ENCODE results near the gene GPR143. TPM values are rescaled to one million over a fixed set of nuclear protein-coding genes. Genes with fewer than 3 reads are reported as not detected.
A peak's percentile ranks its signal among the peaks of the same experiment; 100 is the strongest.

GPR143 gene
- total and polyA plus RNA-seq, 2 donors, result 1.7 to 2.2 TPM

DNA sequence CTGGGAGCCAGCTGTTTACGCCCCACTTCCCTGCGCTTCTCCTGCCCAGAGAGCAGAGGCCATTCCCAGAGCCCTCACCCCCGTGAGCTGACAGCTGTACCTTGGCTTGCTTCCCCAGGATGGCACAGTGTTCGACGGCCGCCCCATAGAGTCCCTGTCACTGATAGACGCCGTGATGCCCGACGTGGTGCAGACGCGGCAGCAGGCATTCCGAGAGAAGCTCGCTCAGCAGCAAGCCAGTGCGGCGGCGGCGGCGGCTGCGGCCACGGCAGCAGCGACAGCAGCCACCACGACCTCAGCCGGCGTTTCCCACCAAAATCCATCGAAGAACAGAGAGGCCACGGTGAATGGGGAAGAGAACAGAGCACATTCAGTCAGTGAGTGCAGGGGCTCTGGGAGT lies 77.7 kb downstream of the GPR143 start:
- peaks cover 28 to 48% of the 10 kb centered on the region in 2 donors for H3K36me3 ChIP-seq (ENCODE audit: control insufficient read depth in 2 of 2, insufficient read depth in 2 of 2, low read length in 1 of 2)
- no peak overlapping the region for H3K27ac ChIP-seq (ENCODE audit: low read depth in 1 of 2, low read length in 1 of 2)
- WGBS, result 98% methylated on average over 27 of the region's 27 CpGs
- no peak overlapping the region for H3K4me3 ChIP-seq (ENCODE audit: low read length in 2 of 2)
- no peaks in the 10 kb centered on the region for H3K4me1 ChIP-seq (ENCODE audit: control insufficient read depth in 2 of 2, insufficient read depth in 2 of 2, low read length in 2 of 2)
- no peak for DNase-seq (ENCODE audit: low read depth in 6 of 9, low spot score in 9 of 9)
- H3K9me3 ChIP-seq (ENCODE audit: control insufficient read depth in 2 of 2, insufficient read depth in 1 of 2, low read length in 1 of 2), result no peaks in the 10 kb centered on the region
- no peaks in the 10 kb centered on the region for H3K27me3 ChIP-seq (ENCODE audit: control insufficient read depth in 2 of 2, insufficient read depth in 1 of 2, low read length in 1 of 2)

DNA sequence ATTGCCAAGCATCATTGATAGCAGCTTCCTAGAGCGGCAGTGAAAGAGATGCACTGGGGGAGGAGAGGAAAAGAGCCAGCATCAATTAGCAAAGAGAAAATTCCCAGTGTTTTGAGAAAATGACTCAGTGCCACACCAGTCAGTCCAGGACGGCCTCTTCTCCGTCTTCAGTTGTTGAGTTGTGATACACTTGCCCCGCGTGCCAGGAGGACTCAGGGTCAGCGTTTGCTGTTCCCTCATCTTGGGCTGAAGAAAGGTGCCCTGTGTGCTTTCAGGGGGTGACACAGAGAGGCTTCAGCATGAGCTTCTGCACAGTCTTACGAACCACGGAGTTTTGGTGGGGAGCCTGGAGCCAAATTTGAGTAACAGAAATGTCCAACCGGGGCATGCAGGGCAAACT lies 82.3 kb downstream of the GPR143 start:
- Histone ChIP-seq H3K27ac (ENCODE audit: low read depth in 1 of 2, low read length in 1 of 2) (no peak overlapping the region), H3K27me3 (ENCODE audit: control insufficient read depth in 2 of 2, insufficient read depth in 1 of 2, low read length in 1 of 2) (no peaks in the 10 kb centered on the region), H3K36me3 (ENCODE audit: control insufficient read depth in 2 of 2, insufficient read depth in 2 of 2, low read length in 1 of 2) (peaks cover 6 to 22% of the 10 kb centered on the region in 2 donors), H3K4me3 (ENCODE audit: low read length in 2 of 2) (no peak overlapping the region), H3K9me3 (ENCODE audit: control insufficient read depth in 2 of 2, insufficient read depth in 1 of 2, low read length in 1 of 2) (no peaks in the 10 kb centered on the region), H3K4me1 (ENCODE audit: control insufficient read depth in 2 of 2, insufficient read depth in 2 of 2, low read length in 2 of 2) (no peaks in the 10 kb centered on the region)
- WGBS, result 97% methylated on average over 9 of the region's 9 CpGs
- no peak for DNase-seq (ENCODE audit: low read depth in 6 of 9, low spot score in 9 of 9)

DNA sequence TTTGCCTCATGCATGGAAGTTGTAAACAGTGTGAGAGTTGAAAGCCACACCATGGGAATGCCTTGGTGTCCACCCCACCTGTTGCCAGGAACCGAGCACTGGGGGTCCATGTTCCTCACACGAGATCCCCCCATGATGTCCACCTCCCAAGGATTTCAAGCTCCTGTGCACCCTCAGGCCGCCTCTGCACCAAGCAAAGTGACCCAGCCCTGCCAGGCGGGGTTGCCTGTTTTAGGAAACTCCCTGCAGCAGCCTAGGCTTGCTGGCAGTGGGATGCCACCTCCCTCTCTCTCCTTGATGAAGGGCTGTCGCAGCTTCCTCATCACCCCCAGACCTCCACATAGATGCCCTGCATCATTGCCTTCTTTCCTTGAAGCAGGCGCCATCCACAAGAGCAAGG lies 82.8 kb downstream of the GPR143 start:
- no peak for DNase-seq (ENCODE audit: low read depth in 6 of 9, low spot score in 9 of 9)
- no peaks in the 10 kb centered on the region for H3K9me3 ChIP-seq (ENCODE audit: control insufficient read depth in 2 of 2, insufficient read depth in 1 of 2, low read length in 1 of 2)
- H3K27ac ChIP-seq (ENCODE audit: low read depth in 1 of 2, low read length in 1 of 2), result no peak overlapping the region
- H3K27me3 ChIP-seq (ENCODE audit: control insufficient read depth in 2 of 2, insufficient read depth in 1 of 2, low read length in 1 of 2), result no peaks in the 10 kb centered on the region
- 96% methylated on average over 6 of the region's 6 CpGs for WGBS
- no peak overlapping the region for H3K4me3 ChIP-seq (ENCODE audit: low read length in 2 of 2)
- H3K4me1 ChIP-seq (ENCODE audit: control insufficient read depth in 2 of 2, insufficient read depth in 2 of 2, low read length in 2 of 2), result no peaks in the 10 kb centered on the region
- peaks cover 4 to 17% of the 10 kb centered on the region in 2 donors for H3K36me3 ChIP-seq (ENCODE audit: control insufficient read depth in 2 of 2, insufficient read depth in 2 of 2, low read length in 1 of 2)

DNA sequence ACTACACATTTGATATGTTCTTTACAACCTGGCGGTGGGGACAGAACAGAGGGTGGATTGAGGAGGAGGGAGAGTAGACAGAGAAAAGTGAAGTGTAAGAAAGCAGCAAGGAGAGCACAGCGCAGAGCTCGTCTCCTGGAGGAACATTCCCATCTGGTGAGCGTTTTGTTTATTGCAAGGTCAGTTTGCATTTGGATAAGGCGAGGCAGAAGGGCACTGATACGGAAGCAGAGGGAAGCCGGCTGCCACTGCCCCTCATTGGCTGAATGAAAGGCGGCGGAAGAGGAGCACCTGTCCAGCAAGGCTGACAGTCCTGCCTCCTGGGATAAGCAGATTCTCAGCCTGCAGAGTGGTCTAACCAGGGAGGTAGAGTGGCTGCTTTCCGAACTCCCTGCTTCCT lies 83.2 kb downstream of the GPR143 start:
- Histone ChIP-seq H3K4me3 (ENCODE audit: low read length in 2 of 2) (no peak overlapping the region), H3K36me3 (ENCODE audit: control insufficient read depth in 2 of 2, insufficient read depth in 2 of 2, low read length in 1 of 2) (peaks cover 3 to 14% of the 10 kb centered on the region in 2 donors), H3K27me3 (ENCODE audit: control insufficient read depth in 2 of 2, insufficient read depth in 1 of 2, low read length in 1 of 2) (no peaks in the 10 kb centered on the region), H3K9me3 (ENCODE audit: control insufficient read depth in 2 of 2, insufficient read depth in 1 of 2, low read length in 1 of 2) (no peaks in the 10 kb centered on the region), H3K4me1 (ENCODE audit: control insufficient read depth in 2 of 2, insufficient read depth in 2 of 2, low read length in 2 of 2) (no peaks in the 10 kb centered on the region), H3K27ac (ENCODE audit: low read depth in 1 of 2, low read length in 1 of 2) (no peak overlapping the region)
- 95% methylated on average over 10 of the region's 10 CpGs for WGBS
- no peak for DNase-seq (ENCODE audit: low read depth in 6 of 9, low spot score in 9 of 9)

DNA sequence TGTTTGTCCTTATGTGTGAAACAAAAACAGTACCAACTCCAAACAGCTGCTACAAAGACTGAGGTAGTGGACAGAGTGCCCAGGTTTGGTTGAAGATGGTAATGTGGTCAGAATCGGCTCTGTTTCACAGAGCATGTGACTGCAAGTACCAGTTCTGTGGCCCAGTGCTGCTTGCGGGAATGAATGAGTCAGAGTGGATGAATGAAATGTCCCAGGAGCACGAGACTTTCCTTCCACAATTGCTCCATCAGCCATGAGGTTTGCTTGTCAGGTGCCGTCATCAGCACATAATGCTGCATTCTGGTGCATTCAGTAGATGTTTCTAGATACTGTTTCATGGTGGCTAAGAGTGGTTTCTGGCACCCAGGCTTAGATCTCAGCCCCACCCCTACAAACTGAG lies 84.2 kb downstream of the GPR143 start:
- Histone ChIP-seq H3K9me3 (ENCODE audit: control insufficient read depth in 2 of 2, insufficient read depth in 1 of 2, low read length in 1 of 2) (no peaks in the 10 kb centered on the region), H3K27ac (ENCODE audit: low read depth in 1 of 2, low read length in 1 of 2) (no peak overlapping the region), H3K36me3 (ENCODE audit: control insufficient read depth in 2 of 2, insufficient read depth in 2 of 2, low read length in 1 of 2) (peaks cover 0 to 12% of the 10 kb centered on the region in 2 donors), H3K27me3 (ENCODE audit: control insufficient read depth in 2 of 2, insufficient read depth in 1 of 2, low read length in 1 of 2) (no peaks in the 10 kb centered on the region), H3K4me1 (ENCODE audit: control insufficient read depth in 2 of 2, insufficient read depth in 2 of 2, low read length in 2 of 2) (no peaks in the 10 kb centered on the region), H3K4me3 (ENCODE audit: low read length in 2 of 2) (no peak overlapping the region)
- peak in 1 of 9 donors; percentile 5 for DNase-seq (ENCODE audit: low read depth in 6 of 9, low spot score in 9 of 9)
- 91% methylated on average over 4 of the region's 4 CpGs for WGBS

DNA sequence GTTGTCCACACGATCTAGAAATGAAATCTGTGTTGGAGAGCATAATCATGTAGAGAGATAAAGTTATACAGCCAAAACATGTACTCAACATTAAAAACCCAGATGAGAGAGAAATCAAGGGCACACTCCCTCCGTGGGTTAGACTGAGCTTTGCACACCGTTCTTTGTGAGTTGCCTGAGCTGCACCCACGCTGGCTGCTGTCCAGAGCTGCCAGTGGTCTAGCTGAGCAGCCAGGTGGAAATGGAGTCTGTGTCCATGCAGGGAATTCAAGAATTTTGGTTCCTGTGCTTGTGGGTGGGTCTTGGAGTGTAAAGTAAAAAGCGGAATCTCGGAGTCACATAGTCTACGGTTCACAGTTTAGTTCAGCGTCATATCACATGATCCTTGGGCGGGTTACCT lies 84.6 kb downstream of the GPR143 start:
- H3K9me3 ChIP-seq (ENCODE audit: control insufficient read depth in 2 of 2, insufficient read depth in 1 of 2, low read length in 1 of 2), result peaks cover 0 to 4% of the 10 kb centered on the region in 2 donors
- no peaks in the 10 kb centered on the region for H3K27me3 ChIP-seq (ENCODE audit: control insufficient read depth in 2 of 2, insufficient read depth in 1 of 2, low read length in 1 of 2)
- H3K27ac ChIP-seq (ENCODE audit: low read depth in 1 of 2, low read length in 1 of 2), result no peak overlapping the region
- no peaks in the 10 kb centered on the region for H3K4me1 ChIP-seq (ENCODE audit: control insufficient read depth in 2 of 2, insufficient read depth in 2 of 2, low read length in 2 of 2)
- H3K4me3 ChIP-seq (ENCODE audit: low read length in 2 of 2), result no peak overlapping the region
- peaks cover 0 to 12% of the 10 kb centered on the region in 2 donors for H3K36me3 ChIP-seq (ENCODE audit: control insufficient read depth in 2 of 2, insufficient read depth in 2 of 2, low read length in 1 of 2)
- no peak for DNase-seq (ENCODE audit: low read depth in 6 of 9, low spot score in 9 of 9)
- 94% methylated on average over 9 of the region's 9 CpGs for WGBS

DNA sequence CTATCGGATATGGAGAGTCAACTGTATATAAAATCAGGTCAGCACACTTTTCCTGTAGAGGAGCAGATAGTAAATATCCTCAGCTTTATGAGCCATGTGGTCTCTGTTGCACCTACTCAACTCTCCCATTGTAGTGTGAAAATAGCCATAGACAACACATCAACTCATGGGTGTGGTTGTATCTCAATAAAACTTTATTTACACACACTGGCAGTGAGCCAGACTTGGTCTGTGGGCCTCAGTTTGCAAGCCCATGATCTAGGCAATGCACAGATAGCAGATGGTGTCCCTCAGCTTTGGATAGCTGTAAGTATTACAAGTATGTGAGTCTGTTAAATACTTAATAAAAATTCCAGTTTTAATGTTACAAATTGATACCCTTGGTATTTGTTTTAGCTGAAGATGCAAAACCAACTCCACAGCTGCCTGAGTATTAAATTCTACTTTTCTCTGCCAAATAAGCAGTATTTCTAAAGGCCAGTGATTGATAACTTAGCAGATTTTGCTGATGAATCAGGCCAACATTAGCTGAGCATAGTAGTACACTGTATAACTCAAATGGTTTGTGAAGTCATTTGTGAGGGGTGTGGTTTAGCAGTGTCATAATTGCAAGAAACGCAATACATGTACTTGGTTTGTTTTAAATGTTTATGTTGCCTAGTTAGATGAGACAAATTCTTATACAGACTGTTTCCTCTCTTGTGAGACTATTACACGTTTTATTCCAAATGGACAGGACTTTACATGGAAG lies 87.3 kb downstream of the GPR143 start:
- WGBS, result 98% methylated on average over 3 of the region's 3 CpGs
- H3K4me1 ChIP-seq (ENCODE audit: control insufficient read depth in 2 of 2, insufficient read depth in 2 of 2, low read length in 2 of 2), result no peaks in the 10 kb centered on the region
- no peak overlapping the region for H3K4me3 ChIP-seq (ENCODE audit: low read length in 2 of 2)
- DNase-seq (ENCODE audit: low read depth in 6 of 9, low spot score in 9 of 9), result no peak
- peaks cover 0 to 3% of the 10 kb centered on the region in 2 donors for H3K36me3 ChIP-seq (ENCODE audit: control insufficient read depth in 2 of 2, insufficient read depth in 2 of 2, low read length in 1 of 2)
- no peaks in the 10 kb centered on the region for H3K27me3 ChIP-seq (ENCODE audit: control insufficient read depth in 2 of 2, insufficient read depth in 1 of 2, low read length in 1 of 2)
- no peak overlapping the region for H3K27ac ChIP-seq (ENCODE audit: low read depth in 1 of 2, low read length in 1 of 2)
- H3K9me3 ChIP-seq (ENCODE audit: control insufficient read depth in 2 of 2, insufficient read depth in 1 of 2, low read length in 1 of 2), result peaks cover 0 to 8% of the 10 kb centered on the region in 2 donors

DNA sequence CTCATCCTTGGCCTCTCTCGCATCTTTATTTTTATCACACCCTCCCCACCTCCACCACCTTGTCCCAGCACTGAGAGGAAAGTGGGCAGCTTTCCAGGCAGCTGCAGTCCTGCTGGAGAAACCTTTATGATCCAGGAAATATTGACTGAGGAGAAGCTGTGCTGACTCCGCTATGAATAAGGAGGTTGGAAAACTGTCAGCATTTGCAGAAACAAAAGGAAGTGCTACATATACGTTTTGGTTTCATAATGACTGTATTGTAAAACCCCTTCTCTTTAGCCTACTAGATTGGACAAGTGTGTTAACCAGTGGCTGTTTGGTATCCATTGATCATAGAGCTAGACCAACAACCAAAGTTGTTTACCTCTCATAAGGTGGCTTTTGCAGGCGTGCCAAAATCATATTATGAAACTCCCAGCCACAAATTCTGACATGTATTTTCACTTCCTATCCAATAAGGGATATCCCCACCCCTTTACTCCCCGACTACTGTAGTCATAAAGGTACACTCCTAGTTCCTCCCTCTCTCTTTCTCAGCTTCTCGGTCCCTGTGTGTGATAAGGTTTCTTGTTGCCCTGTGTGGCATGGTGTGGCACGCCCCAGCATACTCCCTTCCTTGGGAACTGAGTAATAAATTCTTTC lies 88.4 kb downstream of the GPR143 start:
- 88% methylated on average over 7 of the region's 7 CpGs for WGBS
- DNase-seq (ENCODE audit: low read depth in 6 of 9, low spot score in 9 of 9), result peak in 1 of 9 donors; percentile 19
- no peak overlapping the region for H3K4me3 ChIP-seq (ENCODE audit: low read length in 2 of 2)

DNA sequence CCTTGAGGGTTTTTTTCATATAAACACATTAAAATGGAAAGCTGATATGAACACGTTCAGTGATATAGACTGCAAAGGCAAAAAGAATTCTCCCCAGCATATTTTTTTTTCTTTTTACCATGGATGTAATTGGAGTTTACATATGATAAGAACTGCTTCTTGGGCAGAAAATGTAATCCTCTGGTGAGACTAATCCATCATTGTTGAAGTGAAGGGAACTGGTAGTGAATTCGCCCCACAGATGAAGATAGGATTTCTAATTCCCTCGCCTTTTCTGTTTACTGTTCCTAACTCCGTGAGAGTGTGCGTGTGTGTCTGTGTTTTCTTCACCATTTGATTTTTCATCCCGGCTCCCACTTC lies 88.9 kb downstream of the GPR143 start:
- Histone ChIP-seq H3K27me3 (ENCODE audit: control insufficient read depth in 2 of 2, insufficient read depth in 1 of 2, low read length in 1 of 2) (no peaks in the 10 kb centered on the region), H3K27ac (ENCODE audit: low read depth in 1 of 2, low read length in 1 of 2) (no peak overlapping the region), H3K36me3 (ENCODE audit: control insufficient read depth in 2 of 2, insufficient read depth in 2 of 2, low read length in 1 of 2) (peaks cover 0 to 3% of the 10 kb centered on the region in 2 donors), H3K4me1 (ENCODE audit: control insufficient read depth in 2 of 2, insufficient read depth in 2 of 2, low read length in 2 of 2) (no peaks in the 10 kb centered on the region), H3K4me3 (ENCODE audit: low read length in 2 of 2) (no peak overlapping the region), H3K9me3 (ENCODE audit: control insufficient read depth in 2 of 2, insufficient read depth in 1 of 2, low read length in 1 of 2) (peaks cover 0 to 8% of the 10 kb centered on the region in 2 donors)
- no peak for DNase-seq (ENCODE audit: low read depth in 6 of 9, low spot score in 9 of 9)
- 94% methylated on average over 6 of the region's 6 CpGs for WGBS

More for the DNA sequence above, 88.4 kb downstream of the GPR143 start:
- H3K27ac ChIP-seq (ENCODE audit: low read depth in 1 of 2, low read length in 1 of 2), result peak overlapping the region; percentile 55 to 58
- H3K36me3 ChIP-seq (ENCODE audit: control insufficient read depth in 2 of 2, insufficient read depth in 2 of 2, low read length in 1 of 2), result peaks cover 0 to 3% of the 10 kb centered on the region in 2 donors
- H3K27me3 ChIP-seq (ENCODE audit: control insufficient read depth in 2 of 2, insufficient read depth in 1 of 2, low read length in 1 of 2), result no peaks in the 10 kb centered on the region
- no peaks in the 10 kb centered on the region for H3K4me1 ChIP-seq (ENCODE audit: control insufficient read depth in 2 of 2, insufficient read depth in 2 of 2, low read length in 2 of 2)
- peaks cover 0 to 8% of the 10 kb centered on the region in 2 donors for H3K9me3 ChIP-seq (ENCODE audit: control insufficient read depth in 2 of 2, insufficient read depth in 1 of 2, low read length in 1 of 2)

Data from thymus (tissue), 11 donors.